NCI-H2107 (cell line): ENCODE data around the gene GPR17.

Source experiments
- DNase-seq: peaks from one replicate; lab custom pipeline; 2025; lab: John Stamatoyannopoulos, UW

The GPR17 gene

DNA sequence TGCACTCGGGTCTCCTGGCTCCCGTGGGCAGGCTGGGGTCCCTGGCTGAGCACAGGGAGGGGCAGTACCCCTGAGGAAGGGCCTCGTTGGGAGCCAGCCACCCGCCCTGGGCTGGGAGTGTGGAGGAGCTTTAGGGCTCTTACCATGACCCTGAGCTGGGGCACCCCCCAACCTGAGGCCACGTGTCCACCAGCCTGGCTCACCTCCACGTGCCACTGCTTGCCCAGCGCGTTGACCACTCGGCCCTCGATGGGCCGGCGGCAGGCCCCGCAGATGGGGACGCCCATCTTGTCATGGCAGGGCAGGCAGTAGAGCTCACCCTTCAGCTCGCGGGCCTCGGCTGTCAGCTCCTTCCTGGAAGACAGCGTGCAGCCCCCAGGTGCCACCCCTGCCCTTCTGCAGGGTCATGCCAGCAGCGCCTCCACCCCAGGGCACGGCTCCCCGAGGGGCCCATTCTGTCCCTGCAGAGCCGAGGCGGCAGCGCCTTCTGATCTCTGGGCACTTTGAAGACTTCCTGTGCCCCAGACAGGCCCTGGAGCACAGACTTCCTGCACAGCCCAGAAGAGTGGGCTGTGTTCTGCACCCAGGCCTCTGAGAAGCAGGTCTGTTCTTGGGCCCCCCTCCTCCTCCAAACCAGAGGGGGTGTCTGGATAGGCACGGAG lies 4.0 kb upstream of the GPR17 start:
- no peak for DNase-seq

DNA sequence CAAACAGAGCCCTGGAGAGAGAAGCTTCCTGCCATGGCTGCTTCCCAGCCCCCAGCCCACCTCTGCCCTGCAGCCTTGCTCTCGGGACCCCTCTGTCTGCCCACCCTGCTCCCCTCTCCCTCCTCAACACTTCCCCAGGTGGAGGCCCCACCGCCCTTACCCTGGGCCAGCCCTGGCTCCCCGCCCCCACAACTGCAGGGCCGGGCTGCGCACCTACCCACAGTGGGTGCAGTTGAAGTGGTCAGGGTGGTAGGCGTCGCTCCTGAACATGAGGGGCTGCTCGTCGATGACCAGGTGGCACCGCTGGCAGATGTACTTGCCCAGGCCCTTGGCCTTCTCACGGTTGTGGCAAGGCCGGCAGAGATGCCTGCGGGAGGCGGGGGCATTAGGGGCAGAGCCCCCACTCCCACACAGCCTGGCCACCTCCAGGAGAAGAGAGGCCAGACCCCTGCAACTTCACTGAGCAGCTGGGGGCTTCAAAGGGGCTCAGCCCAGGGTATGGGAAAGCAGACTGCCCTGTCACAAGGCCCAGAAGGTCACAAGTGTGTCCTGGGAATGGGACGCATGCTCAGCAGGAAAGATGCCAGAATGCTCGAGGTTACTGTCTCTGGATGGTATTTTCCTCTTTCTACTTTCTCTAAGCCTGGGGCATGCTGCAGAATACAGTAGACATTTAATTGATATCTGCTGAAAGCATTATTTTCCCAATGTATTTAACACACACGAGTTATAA lies 3.1 kb upstream of the GPR17 start:
- DNase-seq, result no peak

DNA sequence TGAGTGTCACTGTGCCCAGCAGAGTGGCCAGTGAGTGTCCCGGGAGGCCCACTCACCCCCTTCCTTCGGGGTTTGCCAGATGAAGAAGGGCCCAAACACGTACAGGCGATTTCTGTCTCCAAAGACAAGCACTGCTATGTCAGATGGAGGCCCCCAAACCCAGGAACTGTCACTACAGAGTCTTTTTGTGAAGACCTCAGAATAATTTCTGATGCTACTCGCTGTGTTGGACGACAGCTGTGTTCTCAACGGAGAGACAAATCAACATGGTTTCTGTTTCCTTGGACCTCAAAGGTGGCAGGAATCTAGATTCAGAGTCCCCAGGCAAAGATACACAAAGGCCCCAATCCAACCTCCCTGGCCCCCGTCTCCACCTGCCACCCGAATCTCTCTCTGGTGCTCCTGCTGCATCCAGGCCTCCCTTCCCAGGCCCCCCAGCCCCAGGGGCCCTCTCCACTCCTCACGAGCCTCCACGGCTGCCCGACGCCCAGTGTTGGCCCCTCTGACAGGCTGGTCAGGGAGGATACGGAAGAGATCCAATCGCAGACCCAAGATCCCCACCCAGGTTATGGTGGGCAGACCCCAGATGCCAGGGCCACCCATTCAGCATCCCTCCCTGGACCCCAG lies 2.4 kb upstream of the GPR17 start:
- no peak for DNase-seq

DNA sequence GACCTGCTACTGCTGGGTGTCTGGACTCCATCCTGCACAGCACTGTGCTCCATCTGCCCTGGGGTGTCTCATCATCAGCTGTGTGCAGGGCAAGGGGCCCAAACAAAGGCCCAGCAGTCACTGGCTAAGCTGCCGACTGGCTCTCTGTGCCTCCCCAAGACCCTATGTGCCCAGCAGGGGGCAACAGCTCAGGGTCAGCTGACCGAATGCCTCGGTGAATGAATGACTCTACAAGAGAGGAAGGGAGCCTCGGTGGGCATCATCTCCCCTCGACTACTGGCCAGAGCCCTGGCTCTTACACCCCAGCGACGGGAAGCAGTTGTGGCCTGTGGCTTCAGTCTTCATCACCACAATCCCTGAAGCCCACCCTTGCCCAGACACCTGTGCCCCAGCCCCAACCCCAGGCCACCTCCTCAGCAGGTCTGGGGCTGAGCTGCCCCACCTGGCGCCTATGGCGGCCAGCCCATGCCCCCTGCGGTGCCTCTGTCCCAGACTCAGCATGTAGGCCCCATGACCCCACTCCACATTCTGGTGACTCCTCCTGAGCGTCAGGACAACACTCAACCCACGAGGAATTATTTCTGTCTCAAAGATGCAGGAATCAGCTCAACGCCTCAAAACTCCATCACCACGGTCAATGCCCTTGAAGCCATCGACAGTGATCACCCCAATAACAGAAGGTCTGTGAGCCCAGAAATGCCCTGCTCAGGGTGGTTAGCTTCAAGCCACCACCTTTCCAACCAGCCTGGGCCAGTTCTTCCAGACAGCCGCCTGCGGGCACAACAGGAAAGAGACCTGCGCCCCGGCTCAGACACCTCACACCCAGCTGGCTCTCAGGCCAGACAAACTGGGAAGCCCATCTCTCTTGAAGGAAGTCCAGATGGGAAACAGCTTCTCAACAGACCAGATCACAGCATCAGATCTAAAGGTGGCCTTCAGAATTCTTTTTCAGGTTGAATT lies 1.6 kb upstream of the GPR17 start:
- DNase-seq, result no peak

DNA sequence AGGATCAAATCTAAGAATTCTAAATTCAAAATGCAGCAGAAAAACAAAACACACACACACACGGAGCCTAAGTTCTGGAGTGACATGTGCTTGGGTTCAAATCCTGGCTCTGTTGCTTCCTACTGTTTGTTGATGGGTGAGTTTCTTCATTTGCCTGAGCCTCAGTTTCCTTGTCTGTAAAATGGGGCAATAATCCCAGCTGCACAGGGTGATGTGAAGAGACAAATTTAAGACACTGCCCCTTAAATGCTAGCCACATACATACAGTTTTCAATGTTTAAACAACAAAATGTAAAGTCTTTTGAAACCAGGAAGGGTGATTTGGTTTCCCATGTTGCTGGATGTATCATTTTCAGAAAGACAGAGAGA lies 943 bp upstream of the GPR17 start:
- DNase-seq, result no peak

- DNase-seq, result no peak
Measured at GRCh38 chr2:127646487-127647241, 711 bp downstream of the GPR17 start.

GRCh38 chr2:127647242-127648190 lies 1.6 kb downstream of the GPR17 start:
- DNase-seq, result no peak

DNA sequence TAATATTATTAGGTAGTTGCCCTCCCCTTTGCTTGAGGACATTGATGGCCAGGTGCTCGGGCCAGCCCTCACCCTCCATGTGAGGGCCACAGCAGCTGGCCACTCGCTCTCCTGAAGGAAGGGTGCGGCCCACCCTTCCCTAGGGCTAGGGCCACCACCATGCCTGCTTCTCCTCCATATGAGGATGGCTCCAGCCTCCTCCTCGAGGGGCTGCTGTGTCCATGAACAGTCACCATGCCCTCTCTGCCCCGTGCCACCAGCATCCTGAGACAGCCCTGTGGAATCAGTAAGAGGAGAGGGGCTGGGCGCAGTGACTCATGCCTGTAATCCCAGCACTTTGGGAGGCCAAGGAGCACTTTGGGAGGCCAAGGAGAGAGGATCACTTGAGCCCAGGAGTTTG lies 2.4 kb downstream of the GPR17 start:
- no peak for DNase-seq

GRCh38 chr2:127649100-127649611 lies 3.2 kb downstream of the GPR17 start:
- no peak for DNase-seq

DNA sequence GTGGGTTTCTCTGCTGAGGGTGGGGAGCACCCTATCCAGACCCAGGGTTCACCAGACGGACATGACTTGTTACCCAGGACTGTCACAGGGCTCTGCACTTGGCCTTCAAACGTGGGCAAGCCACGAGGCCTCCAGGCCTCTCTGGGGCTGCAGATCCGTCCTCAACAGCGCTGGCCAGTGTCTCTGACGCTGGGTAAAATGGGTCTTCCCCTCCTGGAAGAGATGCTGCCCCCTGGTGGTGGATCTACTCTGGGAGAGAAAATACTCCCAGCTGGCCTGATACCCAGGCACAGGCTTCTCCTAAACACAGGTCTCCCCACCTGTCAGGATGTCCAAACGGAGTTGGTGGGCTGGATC lies 3.7 kb downstream of the GPR17 start:
- DNase-seq, result peak; percentile 71

DNA sequence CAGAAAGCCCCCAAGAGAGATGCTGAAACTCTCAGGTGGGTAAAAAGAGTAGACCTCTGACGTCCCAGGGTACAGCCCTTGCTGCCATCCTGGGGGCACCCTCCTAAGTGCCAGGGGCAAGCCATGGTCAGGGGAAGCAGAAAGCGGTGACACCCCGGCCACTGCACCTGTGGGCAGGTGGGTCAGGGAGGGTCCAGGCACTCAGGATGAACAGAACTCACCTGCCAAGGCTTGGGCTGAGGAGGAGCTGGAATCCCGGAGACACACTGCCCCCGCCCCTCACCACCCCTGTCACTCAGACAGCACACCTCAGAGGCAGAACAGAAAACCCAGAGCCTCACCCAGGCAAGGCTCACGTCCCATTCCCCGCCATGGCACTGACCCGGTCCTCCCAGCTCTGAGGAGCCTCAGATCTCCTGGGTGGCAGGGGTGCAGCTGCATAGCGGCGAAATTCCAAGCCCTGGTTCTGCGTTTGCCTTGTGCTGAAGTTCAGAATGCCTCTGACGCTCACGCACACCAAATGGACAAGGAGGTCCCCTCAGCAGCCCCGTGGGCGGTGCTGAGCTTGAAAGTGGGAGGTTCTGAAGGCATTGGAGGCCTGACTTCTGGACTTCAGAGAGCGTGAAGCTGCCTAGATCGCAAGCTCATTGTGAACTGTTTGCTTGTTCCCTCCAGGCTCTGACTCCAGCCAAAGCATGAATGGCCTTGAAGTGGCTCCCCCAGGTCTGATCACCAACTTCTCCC lies 4.3 kb downstream of the GPR17 start:
- DNase-seq, result no peak

DNA sequence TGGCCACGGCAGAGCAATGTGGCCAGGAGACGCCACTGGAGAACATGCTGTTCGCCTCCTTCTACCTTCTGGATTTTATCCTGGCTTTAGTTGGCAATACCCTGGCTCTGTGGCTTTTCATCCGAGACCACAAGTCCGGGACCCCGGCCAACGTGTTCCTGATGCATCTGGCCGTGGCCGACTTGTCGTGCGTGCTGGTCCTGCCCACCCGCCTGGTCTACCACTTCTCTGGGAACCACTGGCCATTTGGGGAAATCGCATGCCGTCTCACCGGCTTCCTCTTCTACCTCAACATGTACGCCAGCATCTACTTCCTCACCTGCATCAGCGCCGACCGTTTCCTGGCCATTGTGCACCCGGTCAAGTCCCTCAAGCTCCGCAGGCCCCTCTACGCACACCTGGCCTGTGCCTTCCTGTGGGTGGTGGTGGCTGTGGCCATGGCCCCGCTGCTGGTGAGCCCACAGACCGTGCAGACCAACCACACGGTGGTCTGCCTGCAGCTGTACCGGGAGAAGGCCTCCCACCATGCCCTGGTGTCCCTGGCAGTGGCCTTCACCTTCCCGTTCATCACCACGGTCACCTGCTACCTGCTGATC lies 4.9 kb downstream of the GPR17 start:
- no peak for DNase-seq

- no peak for DNase-seq
Measured at GRCh38 chr2:127651381-127651809, 5.4 kb downstream of the GPR17 start.

DNA sequence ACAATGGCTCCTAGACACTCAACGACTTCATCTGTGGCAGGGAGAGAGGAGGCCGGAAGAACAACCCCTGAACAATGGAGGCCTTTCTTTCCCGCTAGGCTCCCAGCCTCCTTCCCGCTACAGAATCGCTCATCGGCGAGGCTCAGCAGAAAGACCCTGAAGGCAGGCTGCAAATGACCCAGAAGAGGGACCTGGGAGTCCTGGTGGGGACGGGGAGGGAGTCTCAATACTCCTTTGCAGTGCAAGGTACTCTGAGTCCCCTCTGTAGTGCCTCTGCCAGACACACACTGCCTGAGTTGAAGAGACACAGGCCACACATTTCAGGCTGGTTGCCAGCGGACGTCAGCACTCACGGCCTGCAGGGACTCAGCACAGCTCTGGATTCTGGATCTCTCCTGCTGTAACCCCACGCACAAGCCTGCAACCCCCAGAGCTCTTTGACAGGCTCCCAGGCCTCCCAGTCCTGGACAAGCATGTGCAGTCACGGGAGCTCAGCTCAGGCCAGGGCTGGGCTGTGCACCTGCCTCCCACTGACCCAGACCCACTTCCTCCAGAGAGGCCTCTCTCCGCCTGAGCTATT lies 6.1 kb downstream of the GPR17 start:
- DNase-seq, result no peak

GRCh38 chr2:127652786-127653357 lies 6.9 kb downstream of the GPR17 start:
- DNase-seq, result no peak

DNA sequence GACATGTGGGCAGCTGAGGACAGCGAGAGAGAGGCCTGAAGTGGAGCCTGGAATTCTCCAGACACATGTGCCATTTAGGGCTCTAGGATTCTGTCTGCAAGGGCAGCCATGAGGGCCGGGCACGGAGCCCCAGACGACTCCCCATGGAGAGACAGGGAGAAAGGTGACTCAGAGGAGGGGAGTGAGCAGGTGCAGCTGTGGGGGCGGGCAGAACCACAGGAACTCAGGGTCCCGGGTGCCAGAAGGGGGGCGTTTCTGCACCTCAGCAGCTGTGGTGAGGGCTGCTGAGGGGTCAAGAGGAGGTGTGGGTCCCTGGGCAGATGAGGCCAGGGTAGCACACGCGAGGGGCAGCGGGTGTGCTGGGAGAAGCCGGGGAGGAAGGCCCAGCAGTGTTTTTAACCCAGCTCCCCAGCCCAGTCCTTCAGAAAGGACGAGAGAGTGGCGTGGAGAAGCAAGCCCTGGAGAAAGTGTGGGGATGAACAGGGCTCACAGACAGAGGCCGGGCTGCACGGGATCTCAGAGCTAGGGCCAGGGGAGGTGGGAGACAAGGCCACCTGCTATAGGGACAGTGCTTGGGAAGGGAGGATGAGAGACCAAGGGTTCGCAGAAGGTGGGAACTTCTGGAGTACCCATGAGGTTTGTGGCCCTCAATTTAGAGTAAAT lies 7.6 kb downstream of the GPR17 start:
- DNase-seq, result no peak

GRCh38 chr2:127654084-127654837 lies 8.3 kb downstream of the GPR17 start:
- no peak for DNase-seq
